HepG2 (cell line): ENCODE data around the gene POLR1H. TPM values are rescaled to one million over a fixed set of nuclear protein-coding genes. Genes with fewer than 3 reads are reported as not detected.

ENCODE experiments used
- ATAC-seq: fragments of 200-7000 bp; cut with Tn5 transposase; 3 replicates; pipeline ENCODE4 v1.9.1; 2020; ENCODE audit warnings: mild to moderate bottlenecking, moderate library complexity
- BruUV-seq: library from RNA; stranded (reverse); fragments of 400-500 nt; replicated peaks from 2 replicates; lab custom pipeline; 2021; lab: Mats Ljungman, UMichigan
- CTCF ChIA-PET: fragments of 300-600 bp; formaldehyde crosslinking; extraction: SDS; loops from one replicate; lab custom pipeline; 2021; ENCODE audit warnings: low total read pairs, inconsistent platforms, low intra/inter-chr PET ratio; lab: Yijun Ruan, JAX
- POLR2A ChIA-PET: fragments of 350-600 bp; sonication (Branson Sonifier 250); formaldehyde crosslinking; loops from one replicate; lab custom pipeline; 2020; ENCODE audit warnings: antibody characterized with exemption, inconsistent platforms; lab: Yijun Ruan, JAX
- DNase-seq: peaks from one replicate; pipeline ENCODE4 v3.0.0-alpha.2; 2015; ENCODE audit warnings: low spot score
- FAIRE-seq: peaks from 3 replicates; lab custom pipeline; 2011; peaks lifted over from hg19 to GRCh38; lab: Jason Lieb, UNC
- H2AFZ ChIP-seq: one replicate; pipeline ENCODE4 v1.6.1; 2011; ENCODE audit warnings: low read length, inconsistent platforms
- H3K27ac ChIP-seq: fragments of 300-600 bp; 3 replicates; pipeline ENCODE4 v1.8.0; 2011; ENCODE audit warnings: mixed run types, mild to moderate bottlenecking, mixed read lengths, low read length, inconsistent platforms; ENCODE audit not compliant: insufficient read depth; ENCODE audit errors: extremely low read length
- H3K27me3 ChIP-seq, 2 experiments: fragments of 200-600 bp in 1 of 2; 2 replicates in 1 of 2; 3 replicates in 1 of 2; pipeline versions ENCODE4 v1.6.0 to v1.8.0; 2011; ENCODE audit warnings: low read length in 2 of 2, mild to moderate bottlenecking in 2 of 2, moderate library complexity in 2 of 2, inconsistent platforms in 1 of 2; ENCODE audit not compliant: insufficient read depth in 2 of 2, control insufficient read depth in 1 of 2
- H3K36me3 ChIP-seq, 2 experiments: fragments of 200-600 bp in 1 of 2; replicated peaks in 1 of 2; 2 replicates in 1 of 2; 3 replicates in 1 of 2; pipeline versions ENCODE4 v1.5.1 to v1.8.0; 2011; ENCODE audit warnings: low read length in 2 of 2, inconsistent platforms in 1 of 2; ENCODE audit not compliant: insufficient read depth in 2 of 2, control insufficient read depth in 1 of 2
- H3K4me1 ChIP-seq: 2 replicates; pipeline ENCODE4 v1.5.1; 2012; ENCODE audit warnings: low read length, inconsistent platforms; ENCODE audit not compliant: insufficient read depth
- H3K4me2 ChIP-seq: 2 replicates; pipeline ENCODE4 v1.6.0; 2011; ENCODE audit warnings: low read depth, low read length, inconsistent platforms
- H3K4me3 ChIP-seq, 3 experiments: fragments of 200-600 bp in 1 of 3; sonication (generic), shearing (Covaris generic) in 1 of 3; replicated peaks in 1 of 3; 2 replicates each; pipeline ENCODE4 v1.5.1; 2011 to 2016; ENCODE audit warnings: low read length in 3 of 3, inconsistent platforms in 2 of 3, low read depth in 2 of 3, mild to moderate bottlenecking in 2 of 3, control low read depth in 1 of 3, mixed read lengths in 1 of 3; ENCODE audit not compliant: insufficient read depth in 1 of 3
- H3K79me2 ChIP-seq: one replicate; pipeline ENCODE4 v1.6.1; 2011; ENCODE audit warnings: low read length, inconsistent platforms; ENCODE audit not compliant: insufficient read depth
- H3K9ac ChIP-seq: 2 replicates; pipeline ENCODE4 v1.6.0; 2011; ENCODE audit warnings: mild to moderate bottlenecking, low read depth, low read length, inconsistent platforms; ENCODE audit not compliant: insufficient read depth
- H3K9me3 ChIP-seq: 2 replicates; pipeline ENCODE4 v1.5.1; 2012; ENCODE audit warnings: mild to moderate bottlenecking, low read length
- H4K20me1 ChIP-seq: 2 replicates; pipeline ENCODE4 v1.6.0; 2011; ENCODE audit warnings: inconsistent platforms, mild to moderate bottlenecking, low read length, moderate library complexity; ENCODE audit not compliant: insufficient read depth
- ASH2L ChIP-seq: fragments of 300-600, 200-600 bp; sonication (generic); IDR thresholded peaks from 2 replicates; pipeline ENCODE4 v1.7.0; 2017; ENCODE audit warnings: low read depth, mild to moderate bottlenecking, moderate library complexity, mixed read lengths, low read length; ENCODE audit not compliant: insufficient read length
- CREB1 ChIP-seq, 2 experiments: fragments of 450-650 bp in 1 of 2; IDR thresholded peaks; 2 replicates each; pipeline ENCODE4 v1.6.1; 2016 to 2017; ENCODE audit warnings: control low read depth in 1 of 2, mild to moderate bottlenecking in 1 of 2, missing compliant biosample characterization in 1 of 2, missing genetic modification characterization in 1 of 2
- HNF4G ChIP-seq, 2 experiments: sonication (generic) in 1 of 2; formaldehyde crosslinking in 1 of 2; IDR thresholded peaks; 2 replicates each; pipeline versions ENCODE4 v1.4.0 to v1.6.1; 2011 to 2020; ENCODE audit warnings: borderline replicate concordance in 2 of 2, low read depth in 2 of 2, mild to moderate bottlenecking in 2 of 2, low read length in 1 of 2, missing genetic modification reagents in 1 of 2, moderate library complexity in 1 of 2
- MAX ChIP-seq: IDR thresholded peaks from 2 replicates; pipeline ENCODE4 v1.6.1; 2012; ENCODE audit warnings: inconsistent platforms
- MXD3 ChIP-seq: IDR thresholded peaks from 2 replicates; pipeline ENCODE4 v1.6.1; 2016; ENCODE audit warnings: mild to moderate bottlenecking, missing biosample characterization, missing genetic modification reagents
- MXD4 ChIP-seq: IDR thresholded peaks from 2 replicates; pipeline ENCODE4 v1.6.1; 2016; ENCODE audit warnings: mild to moderate bottlenecking, missing biosample characterization, missing genetic modification reagents
- PCBP1 ChIP-seq: fragments of 200-400 bp; formaldehyde crosslinking; IDR thresholded peaks from 2 replicates; pipeline ENCODE4 v1.6.1; 2017; ENCODE audit warnings: mild to moderate bottlenecking, low read depth, low read length, borderline replicate concordance
- ZBTB43 ChIP-seq: sonication (generic); formaldehyde crosslinking; conservative IDR thresholded peaks from 2 replicates; pipeline ENCODE4 v1.4.0; 2020; ENCODE audit warnings: missing genetic modification reagents
- ZNF205 ChIP-seq: IDR thresholded peaks from 2 replicates; pipeline ENCODE4 v1.6.1; 2018; ENCODE audit warnings: missing biosample characterization, missing genetic modification reagents
- ZNF790 ChIP-seq: sonication (generic); formaldehyde crosslinking; IDR thresholded peaks from 2 replicates; pipeline ENCODE4 v1.8.0; 2022; ENCODE audit warnings: missing genetic modification reagents, mild to moderate bottlenecking, borderline replicate concordance
- ZNF883 ChIP-seq: sonication (generic); formaldehyde crosslinking; IDR thresholded peaks from 2 replicates; pipeline ENCODE4 v1.5.1; 2020; ENCODE audit warnings: mild to moderate bottlenecking, missing genetic modification reagents; ENCODE audit errors: not compliant biosample characterization
- WGBS: methylation state at CpG from one replicate; pipeline ENCODE4 v1.1.6; 2017; ENCODE audit warnings: low lambda C conversion rate; 5-methylcytosine and 5-hydroxymethylcytosine counted together
- in situ Hi-C: cut with HindIII; loops from 2 replicates; pipeline ENCODE4 v1.10.0; 2017; ENCODE audit warnings: low pct_unique_long_range_greater_than_20kb; ENCODE audit not compliant: extremely low pct_ligation_motif_present
- intact Hi-C: fragments of 100-400 bp; cut with micrococcal nuclease; formaldehyde crosslinking; loops from one replicate; pipeline ENCODE4 v1.10.0; 2022; ENCODE audit not compliant: unreplicated experiment
- polyA plus RNA-seq, 8 experiments: library from polyadenylated mRNA; depleted of rRNA in 3 of 8; stranded (reverse) in 7 of 8; unstranded in 1 of 8; fragments of >200 nt; fragmentation: Illumina TruSeq in 4 of 8; extraction: Trizol in 4 of 8; gene quantifications; 2 replicates each; pipeline versions ENCODE4 v1.2.1 to v1.2.3, GENCODE V29; 2011 to 2016; ENCODE audit warnings: low read depth in 4 of 8, missing spikeins in 1 of 8, mixed read lengths in 1 of 8; ENCODE audit not compliant: insufficient read depth in 1 of 8
- total RNA-seq, 5 experiments: library from RNA; depleted of rRNA; stranded (reverse); fragments of >200 nt; fragmentation: Illumina TruSeq; extraction: Trizol; gene quantifications; 2 replicates each; pipeline ENCODE4 v1.2.3, GENCODE V29; 2016; ENCODE audit warnings: low read depth in 1 of 5

POLR1H gene
- total and polyA plus RNA-seq, 2 of the 13 experiments (the other 11 are each of a cell fraction or from before 2014, with no cell fraction given): 61.4 to 79.8 TPM

- 10% methylated on average over 4 of the region's 4 CpGs for WGBS
- Histone ChIP-seq H3K9ac (peak overlapping the region; percentile 75), H3K79me2 (peaks cover 31% of the 10 kb centered on the region), H3K36me3 (peaks cover 0 to 6% of the 10 kb centered on the region in 2 experiments; a peak in 2 of 5 replicates), H4K20me1 (no peaks in the 10 kb centered on the region), H3K4me2 (peak overlapping the region; percentile 97), H3K4me3 (peak overlapping the region; percentile 64 to 75 (median 69)), H3K27ac (peak overlapping the region; percentile 66), H3K4me1 (peaks cover 36% of the 10 kb centered on the region), H3K9me3 (no peaks in the 10 kb centered on the region), H3K27me3 (no peaks in the 10 kb centered on the region; a peak in 1 of 5 replicates), H2AFZ (no peak overlapping the region)
- in situ Hi-C loops (no loop called here), intact Hi-C loops (loop anchor here (2.0 kb wide), 2 partner anchors 37 to 69 kb away; no protein-coding TSS in a partner anchor)
- DNase-seq (no peak), ATAC-seq (no peak), FAIRE-seq (no peak)
- ChIA-PET POLR2A (interaction anchor here (0.5 to 2.8 kb wide), 10 partner anchors 15 to 246 kb away, joined by 3 to 31 read pairs (median 4); partner anchors contain the start of genes TRIM15, TRIM26 and TRIM40), CTCF (no interaction called here)
- BruUV-seq: no TSS peak
- TF ChIP-seq ZBTB43 (CRISPR knock-in tag) (0 out of 2 replicates have a peak, but pooled peaks have one; percentile 6), ZNF205 (CRISPR knock-in tag) (no peak)
Measured at GRCh38 chr6:30066082-30066481, 5.0 kb downstream of the POLR1H start.

- ChIA-PET CTCF (no interaction called here), POLR2A (interaction anchor here (0.5 to 2.8 kb wide), 10 partner anchors 16 to 245 kb away, joined by 3 to 31 read pairs (median 4); partner anchors contain the start of genes TRIM15, TRIM26 and TRIM40)
- H3K79me2 ChIP-seq: peaks cover 25% of the 10 kb centered on the region
- intact Hi-C loops (loop anchor here (2.0 kb wide), 2 partner anchors 36 to 68 kb away; no protein-coding TSS in a partner anchor), in situ Hi-C loops (no loop called here)
- DNase-seq (peak; percentile 99), ATAC-seq (peak; percentile 99), FAIRE-seq (peak; percentile 98)
- H3K27me3 ChIP-seq: no peaks in the 10 kb centered on the region; a peak in 1 of 5 replicates
- H3K36me3 ChIP-seq: peaks cover 0 to 6% of the 10 kb centered on the region in 2 experiments; a peak in 2 of 5 replicates
- no peaks in the 10 kb centered on the region for H3K9me3 ChIP-seq
- H3K9ac ChIP-seq: peak within 1 kb of the TSS; percentile 75
- peak within 1 kb of the TSS; percentile 66 for H3K27ac ChIP-seq
- under 1% methylated on average over 43 of the region's 46 CpGs for WGBS
- no TSS peak for BruUV-seq
- peaks cover 36% of the 10 kb centered on the region for H3K4me1 ChIP-seq
- peak within 1 kb of the TSS; percentile 78 for H2AFZ ChIP-seq
- no peaks in the 10 kb centered on the region for H4K20me1 ChIP-seq
- peak within 1 kb of the TSS; percentile 97 for H3K4me2 ChIP-seq
- peak within 1 kb of the TSS; percentile 70 to 82 (median 75) for H3K4me3 ChIP-seq
- TF ChIP-seq PCBP1 (peak; percentile 97), MAX (peak; percentile 95), ASH2L (peak; percentile 96), MXD3 (peak; percentile 45; the same call in 1 of the 2 replicates), HNF4G (IDR thresholded peaks at IDR 0.05; ENCODE audit: borderline replicate concordance, low read depth, low read length) (no peak), HNF4G (CRISPR knock-in tag; IDR thresholded peaks at IDR 0.05; ENCODE audit: borderline replicate concordance, low read depth) (peak; percentile 57; the same call in 1 of the 2 replicates), MXD4 (peak; percentile 91), CREB1 (IDR thresholded peaks at IDR 0.05) (peak; percentile 94), CREB1 (CRISPR knock-in tag; IDR thresholded peaks at IDR 0.05) (peak; percentile 98), ZNF790 (CRISPR knock-in tag) (peak; percentile 36; the same call in 1 of the 2 replicates), ZNF883 (CRISPR knock-in tag) (peak; percentile 88)
Measured at GRCh38 chr6:30066577-30067459, 5.8 kb downstream of the POLR1H start, which contains the start of gene PPP1R11. PPP1R11 (plus strand) TSS chr6:30067198; CDS start chr6:30067411, 213 bp downstream.
